NB4 (cell line): Measurements from ENCODE around the gene PCARE.

ENCODE experiments used
- DNase-seq: peaks from one replicate; pipeline ENCODE4 v3.0.0; 2010; ENCODE audit warnings: low read depth
- H3K4me3 ChIP-seq: one replicate; pipeline ENCODE4 v1.5.1; 2011; ENCODE audit warnings: mild to moderate bottlenecking, low read depth, low read length, moderate library complexity
- MYC ChIP-seq: IDR thresholded peaks from 2 replicates; pipeline ENCODE4 v1.6.1; 2011; ENCODE audit warnings: low read depth, low read length
- POLR2A ChIP-seq: IDR thresholded peaks from 2 replicates; pipeline ENCODE4 v1.6.1; 2011; ENCODE audit warnings: mild to moderate bottlenecking; ENCODE audit not compliant: insufficient read length; ENCODE audit errors: extremely low read depth
- TF ChIP-seq, protein P1 (sequence below): IDR thresholded peaks from 2 replicates; pipeline ENCODE4 v1.6.1; 2011; ENCODE audit warnings: low read depth, low read length
- TF ChIP-seq, protein P2 (sequence below): IDR thresholded peaks from one replicate; pipeline ENCODE4 v1.5.1; 2012; ENCODE audit warnings: low read depth, low read length

Gene PCARE

DNA sequence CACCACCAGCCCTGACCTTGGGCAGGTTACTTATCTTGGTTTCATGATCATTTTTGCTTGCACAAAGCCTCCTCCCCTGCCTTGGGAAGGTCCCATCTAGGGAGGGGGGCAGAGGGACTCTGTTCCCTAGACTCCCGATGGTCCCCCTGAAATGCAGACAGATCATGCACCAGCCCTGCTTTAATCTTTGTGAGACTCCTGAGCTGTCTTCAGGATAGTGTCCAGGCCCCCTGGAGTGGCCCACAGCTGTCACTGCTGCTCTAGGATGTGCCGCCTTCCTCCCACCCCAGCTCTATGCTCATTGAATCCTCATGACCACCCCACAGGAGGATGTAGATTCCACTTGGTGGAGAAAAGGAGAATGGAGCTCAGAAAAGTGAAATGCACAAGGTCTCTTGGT, 28.0 kb downstream of the PCARE start:
- TF ChIP-seq, protein P1, sequence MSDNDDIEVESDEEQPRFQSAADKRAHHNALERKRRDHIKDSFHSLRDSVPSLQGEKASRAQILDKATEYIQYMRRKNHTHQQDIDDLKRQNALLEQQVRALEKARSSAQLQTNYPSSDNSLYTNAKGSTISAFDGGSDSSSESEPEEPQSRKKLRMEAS, result no peak
- TF ChIP-seq POLR2A, result no peak
- no peak for TF ChIP-seq MYC
- TF ChIP-seq, protein P2, sequence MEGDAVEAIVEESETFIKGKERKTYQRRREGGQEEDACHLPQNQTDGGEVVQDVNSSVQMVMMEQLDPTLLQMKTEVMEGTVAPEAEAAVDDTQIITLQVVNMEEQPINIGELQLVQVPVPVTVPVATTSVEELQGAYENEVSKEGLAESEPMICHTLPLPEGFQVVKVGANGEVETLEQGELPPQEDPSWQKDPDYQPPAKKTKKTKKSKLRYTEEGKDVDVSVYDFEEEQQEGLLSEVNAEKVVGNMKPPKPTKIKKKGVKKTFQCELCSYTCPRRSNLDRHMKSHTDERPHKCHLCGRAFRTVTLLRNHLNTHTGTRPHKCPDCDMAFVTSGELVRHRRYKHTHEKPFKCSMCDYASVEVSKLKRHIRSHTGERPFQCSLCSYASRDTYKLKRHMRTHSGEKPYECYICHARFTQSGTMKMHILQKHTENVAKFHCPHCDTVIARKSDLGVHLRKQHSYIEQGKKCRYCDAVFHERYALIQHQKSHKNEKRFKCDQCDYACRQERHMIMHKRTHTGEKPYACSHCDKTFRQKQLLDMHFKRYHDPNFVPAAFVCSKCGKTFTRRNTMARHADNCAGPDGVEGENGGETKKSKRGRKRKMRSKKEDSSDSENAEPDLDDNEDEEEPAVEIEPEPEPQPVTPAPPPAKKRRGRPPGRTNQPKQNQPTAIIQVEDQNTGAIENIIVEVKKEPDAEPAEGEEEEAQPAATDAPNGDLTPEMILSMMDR, result no peak
- no peak overlapping the region for H3K4me3 ChIP-seq
- no peak for DNase-seq

DNA sequence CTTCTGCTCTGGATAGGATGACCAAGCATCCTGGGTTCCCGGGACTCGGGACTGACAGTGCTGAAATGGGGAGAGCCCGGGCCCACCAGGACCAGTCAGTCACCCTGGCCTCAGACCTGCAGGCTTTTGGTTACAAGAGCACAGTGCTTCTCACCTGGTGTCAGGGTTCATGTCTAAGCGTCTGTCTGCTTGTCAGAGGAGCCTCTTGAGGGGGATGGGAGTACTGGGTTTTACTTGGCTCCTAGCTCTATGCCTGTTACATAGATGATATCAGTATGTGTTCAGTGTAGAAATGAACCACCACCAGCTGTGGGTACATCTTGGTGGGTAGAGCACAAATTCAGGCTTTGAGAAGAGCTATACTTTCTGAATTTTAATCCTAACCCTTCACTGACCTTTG, 29.9 kb downstream of the PCARE start:
- DNase-seq, result no peak

DNA sequence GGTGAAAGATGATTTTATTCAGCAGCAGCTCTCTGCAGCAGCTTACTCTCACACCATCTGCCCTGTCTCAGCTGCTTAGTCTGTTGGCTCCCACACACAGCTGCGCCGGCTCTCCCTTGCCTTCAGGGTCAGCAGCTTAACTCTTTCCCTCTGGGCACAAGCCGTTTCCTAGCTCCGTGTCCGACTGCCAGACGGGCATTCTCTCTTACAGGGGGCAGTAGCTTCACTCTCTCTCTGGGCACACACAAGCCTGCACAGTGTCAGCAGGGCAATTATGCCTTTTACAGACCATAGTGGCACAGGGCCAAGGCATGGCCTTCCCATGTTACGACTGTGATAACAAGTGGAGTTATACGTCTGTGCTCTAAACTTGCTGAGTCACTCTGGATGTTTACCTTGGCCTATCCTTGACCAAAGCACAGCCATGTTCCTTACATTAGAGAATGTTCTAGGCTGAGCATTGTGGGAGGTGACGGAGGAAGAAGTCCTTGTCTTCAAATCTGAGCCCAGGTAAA, 31.7 kb downstream of the PCARE start:
- no peak for DNase-seq
- TF ChIP-seq, protein P2, result no peak
- TF ChIP-seq MYC, result no peak
- TF ChIP-seq, protein P1, result no peak
- no peak for TF ChIP-seq POLR2A
- no peak overlapping the region for H3K4me3 ChIP-seq

More for the DNA sequence above, 29.9 kb downstream of the PCARE start:
- H3K4me3 ChIP-seq, result no peak overlapping the region
- no peak for TF ChIP-seq MYC

DNA sequence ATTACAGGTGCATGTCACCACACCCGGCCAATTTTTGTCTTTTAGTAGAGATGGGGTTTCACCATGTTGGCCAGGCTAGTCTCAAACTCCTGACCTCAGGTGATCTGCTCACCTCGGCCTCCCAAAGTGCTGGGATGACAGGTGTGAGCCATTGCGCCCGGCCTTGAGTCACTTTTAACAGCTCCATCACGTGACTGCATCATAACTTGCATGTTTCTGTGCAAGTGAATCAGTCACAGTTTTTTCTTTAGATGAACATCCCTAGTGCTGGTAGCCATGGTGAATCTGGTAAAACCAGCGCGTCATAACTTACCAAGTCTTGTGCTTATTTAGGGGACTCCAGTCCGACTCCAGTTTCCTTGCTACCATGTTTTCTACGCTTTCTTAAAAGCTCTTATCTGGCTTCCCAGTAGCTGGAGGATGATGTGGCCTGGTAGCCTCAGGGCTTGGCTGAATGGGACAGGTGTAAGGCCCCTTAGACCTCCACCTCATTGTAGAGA, 33.1 kb downstream of the PCARE start:
- no peak overlapping the region for H3K4me3 ChIP-seq
- DNase-seq, result no peak
- TF ChIP-seq, protein P1, result no peak
- TF ChIP-seq, protein P2, result no peak
- TF ChIP-seq MYC (no peak), POLR2A (no peak)

DNA sequence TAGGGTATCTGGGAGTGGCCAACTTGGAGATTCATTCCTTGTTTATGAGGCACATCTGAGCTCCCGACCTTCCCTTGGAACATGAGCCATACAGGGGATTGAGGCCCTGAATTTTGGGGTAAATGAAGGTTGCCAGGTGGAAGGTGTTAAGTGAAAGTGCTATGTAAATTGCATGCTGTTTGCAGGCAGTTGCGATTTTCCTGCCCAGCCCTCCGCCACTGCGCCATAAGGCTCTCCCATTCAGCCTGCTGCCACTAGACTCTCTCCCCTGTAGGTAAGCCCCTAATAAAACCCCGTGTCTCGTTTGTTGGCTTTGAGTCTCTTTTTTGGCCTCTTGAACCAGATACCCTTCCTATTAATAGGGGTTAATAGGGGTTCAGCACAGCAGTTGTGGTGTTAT, 33.8 kb downstream of the PCARE start:
- no peak overlapping the region for H3K4me3 ChIP-seq
- TF ChIP-seq MYC (no peak), POLR2A (no peak)
- TF ChIP-seq, protein P1, result no peak
- TF ChIP-seq, protein P2, result no peak
- no peak for DNase-seq

DNA sequence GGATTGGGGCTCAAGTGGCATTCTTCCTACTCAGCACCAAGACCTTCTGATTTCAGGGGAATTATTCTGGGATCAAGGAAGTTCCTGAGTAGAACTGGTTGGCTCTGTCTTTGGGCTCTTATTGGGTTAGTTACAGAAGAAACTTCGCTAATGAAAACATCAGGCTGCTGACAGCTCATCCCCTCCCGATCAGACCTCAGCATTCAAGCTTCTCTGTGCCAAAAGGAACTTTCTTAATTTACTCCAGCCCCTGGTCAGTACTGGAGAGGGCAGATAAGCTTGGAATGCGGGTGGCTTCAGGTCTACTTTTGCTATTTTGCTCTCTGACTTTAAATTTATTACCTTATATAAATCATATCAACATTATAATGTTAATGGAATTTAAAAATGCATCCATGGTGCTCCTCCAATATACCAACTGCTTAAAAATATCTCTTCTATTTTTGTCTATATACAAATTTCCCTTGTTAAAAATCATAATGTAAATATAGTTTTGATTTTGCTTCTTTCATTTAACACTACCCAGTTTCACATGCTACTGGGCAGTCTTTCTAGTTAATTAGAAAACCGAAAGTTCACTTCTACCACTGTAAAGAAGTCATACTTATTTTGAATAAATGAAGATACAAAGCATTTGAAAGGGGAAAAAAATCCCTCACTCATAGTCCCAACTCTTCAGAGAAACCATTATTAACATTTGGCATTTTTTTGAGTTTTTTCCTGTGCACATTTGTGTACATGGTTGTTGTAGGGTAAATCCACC, 34.4 kb downstream of the PCARE start:
- TF ChIP-seq, protein P2, result no peak
- no peak for TF ChIP-seq MYC
- TF ChIP-seq, protein P1, result no peak
- no peak for TF ChIP-seq POLR2A

More for the DNA sequence above, 34.4 kb downstream of the PCARE start:
- DNase-seq, result no peak
- no peak overlapping the region for H3K4me3 ChIP-seq
